GM10266 (cell line): ENCODE results near the gene DENND1B.

ENCODE experiments used
- DNase-seq: peaks from one replicate; pipeline ENCODE4 v3.0.0; 2012; ENCODE audit errors: extremely low spot score
- TF ChIP-seq, protein P1 (sequence below): IDR thresholded peaks from 2 replicates; pipeline ENCODE4 v1.5.1; 2012; ENCODE audit warnings: mild to moderate bottlenecking, low read depth; ENCODE audit not compliant: control insufficient read depth, insufficient read depth; ENCODE audit errors: missing control alignments

Gene DENND1B

DNA sequence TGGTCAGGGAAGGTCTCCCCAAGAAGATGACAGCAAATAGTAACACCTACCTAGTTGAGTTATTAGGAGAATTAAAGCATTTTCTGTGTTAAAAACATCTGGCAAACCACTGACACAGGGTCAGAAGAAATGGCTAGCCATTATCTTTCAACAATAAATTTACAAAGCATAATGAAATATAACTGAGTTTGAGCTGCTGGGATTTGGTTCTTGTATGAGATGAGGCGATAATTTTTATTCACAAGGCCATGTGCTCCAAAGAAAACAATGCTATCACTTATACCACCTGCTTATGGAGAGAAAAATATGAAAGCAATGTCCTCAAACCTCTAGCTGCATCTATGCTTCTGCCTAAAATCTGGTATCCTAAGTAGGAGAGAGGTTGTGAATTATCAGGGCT lies 304.9 kb downstream of the DENND1B start:
- DNase-seq, result no peak
- TF ChIP-seq, protein P1, sequence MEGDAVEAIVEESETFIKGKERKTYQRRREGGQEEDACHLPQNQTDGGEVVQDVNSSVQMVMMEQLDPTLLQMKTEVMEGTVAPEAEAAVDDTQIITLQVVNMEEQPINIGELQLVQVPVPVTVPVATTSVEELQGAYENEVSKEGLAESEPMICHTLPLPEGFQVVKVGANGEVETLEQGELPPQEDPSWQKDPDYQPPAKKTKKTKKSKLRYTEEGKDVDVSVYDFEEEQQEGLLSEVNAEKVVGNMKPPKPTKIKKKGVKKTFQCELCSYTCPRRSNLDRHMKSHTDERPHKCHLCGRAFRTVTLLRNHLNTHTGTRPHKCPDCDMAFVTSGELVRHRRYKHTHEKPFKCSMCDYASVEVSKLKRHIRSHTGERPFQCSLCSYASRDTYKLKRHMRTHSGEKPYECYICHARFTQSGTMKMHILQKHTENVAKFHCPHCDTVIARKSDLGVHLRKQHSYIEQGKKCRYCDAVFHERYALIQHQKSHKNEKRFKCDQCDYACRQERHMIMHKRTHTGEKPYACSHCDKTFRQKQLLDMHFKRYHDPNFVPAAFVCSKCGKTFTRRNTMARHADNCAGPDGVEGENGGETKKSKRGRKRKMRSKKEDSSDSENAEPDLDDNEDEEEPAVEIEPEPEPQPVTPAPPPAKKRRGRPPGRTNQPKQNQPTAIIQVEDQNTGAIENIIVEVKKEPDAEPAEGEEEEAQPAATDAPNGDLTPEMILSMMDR, result no peak

DNA sequence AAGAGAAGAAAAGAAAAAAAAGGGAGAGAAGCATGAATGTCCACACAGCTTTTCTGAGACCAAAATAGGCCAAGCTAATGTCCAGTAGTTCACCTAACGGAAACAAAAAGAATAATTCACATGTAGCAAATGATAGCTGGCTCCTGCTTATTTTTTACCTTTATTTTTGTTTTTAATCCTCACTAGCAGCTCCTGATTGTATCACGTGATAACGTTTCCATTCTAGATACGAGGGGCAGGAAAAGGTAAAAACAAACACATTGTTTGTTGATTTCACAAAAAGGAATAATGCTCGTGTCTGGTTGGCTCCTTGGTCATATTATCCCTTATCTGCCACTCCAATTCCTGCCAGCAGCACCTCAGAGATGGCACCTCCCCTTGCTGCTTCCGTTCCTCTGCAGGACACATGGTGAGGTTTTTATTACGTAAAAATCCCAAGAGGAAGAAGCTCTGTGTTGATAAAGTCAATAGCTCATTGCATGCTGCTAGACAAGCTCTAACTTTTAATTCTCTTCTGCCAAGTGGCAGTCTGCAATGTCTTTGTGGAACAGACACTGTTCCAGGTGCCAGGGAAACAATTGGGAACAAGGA lies 305.6 kb downstream of the DENND1B start:
- DNase-seq, result no peak
- TF ChIP-seq, protein P1, result no peak

DNA sequence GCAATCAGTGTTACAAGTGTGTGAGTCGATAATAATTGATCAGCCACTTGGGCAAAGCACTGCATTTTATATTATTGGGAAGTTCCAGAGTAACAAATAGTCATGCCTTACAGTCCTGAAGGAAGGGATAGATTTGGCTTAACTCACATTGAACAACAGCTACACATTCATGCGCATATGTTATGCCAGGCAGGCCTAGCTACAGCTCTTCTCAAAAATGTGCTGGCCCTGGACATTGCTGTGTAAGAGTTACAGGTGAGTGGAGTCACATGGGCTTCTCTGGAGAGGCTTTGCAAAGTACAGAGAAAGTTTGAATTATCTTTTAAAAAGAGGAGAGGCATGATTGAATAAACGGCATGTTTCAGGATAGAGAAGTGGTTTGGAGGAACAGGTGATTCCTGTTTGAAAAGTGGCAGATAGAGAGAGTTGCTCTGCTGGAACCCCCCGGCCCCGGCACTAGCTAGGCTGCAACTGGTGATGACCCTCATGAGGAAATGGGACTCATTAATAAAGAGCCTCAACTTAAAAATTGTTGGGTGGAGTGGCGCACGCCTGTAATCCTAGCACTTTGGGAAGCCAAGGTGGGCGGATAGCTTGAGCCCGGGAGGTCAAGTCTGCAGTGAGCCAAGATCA lies 306.6 kb downstream of the DENND1B start:
- TF ChIP-seq, protein P1, result no peak
- DNase-seq, result no peak

DNA sequence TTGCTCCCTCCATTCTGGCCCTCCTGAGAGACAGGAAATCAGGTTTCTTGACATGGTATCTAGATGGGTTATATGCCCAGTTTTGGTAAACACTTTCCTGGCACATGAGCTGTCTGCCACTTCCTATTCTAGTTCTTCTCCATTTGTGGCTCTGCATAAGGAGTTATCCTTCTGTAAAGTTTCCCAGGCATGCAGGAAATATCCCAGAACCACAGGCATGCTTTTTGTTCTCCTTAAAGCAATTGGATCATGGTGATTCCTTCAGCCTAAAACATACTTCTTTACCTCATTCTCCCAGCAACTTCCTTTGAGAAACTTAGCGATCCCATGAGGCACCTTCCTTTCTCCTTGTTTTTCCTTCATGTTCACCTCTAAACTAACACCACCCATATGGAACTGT lies 307.4 kb downstream of the DENND1B start:
- TF ChIP-seq, protein P1, result no peak
- DNase-seq, result no peak

DNA sequence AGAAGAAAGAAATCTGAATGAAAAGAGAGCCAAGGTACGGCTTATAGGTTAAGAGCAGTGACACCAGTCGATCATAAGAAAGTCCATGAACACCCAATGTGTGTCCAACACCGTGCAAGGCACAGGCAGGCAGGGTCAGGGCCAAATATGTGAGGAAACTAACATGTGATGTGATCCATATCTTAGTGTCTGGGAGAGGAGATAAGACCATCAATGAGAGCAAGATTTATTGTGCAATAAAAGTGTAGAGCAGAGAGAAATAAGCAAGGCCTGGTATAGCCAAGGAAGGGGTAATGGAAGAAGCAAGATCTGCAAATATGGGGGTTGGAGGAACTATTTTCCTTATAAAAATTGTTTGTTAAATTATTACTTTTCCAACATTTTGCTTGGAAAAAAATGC lies 308.5 kb downstream of the DENND1B start:
- no peak for DNase-seq
- TF ChIP-seq, protein P1, result no peak

DNA sequence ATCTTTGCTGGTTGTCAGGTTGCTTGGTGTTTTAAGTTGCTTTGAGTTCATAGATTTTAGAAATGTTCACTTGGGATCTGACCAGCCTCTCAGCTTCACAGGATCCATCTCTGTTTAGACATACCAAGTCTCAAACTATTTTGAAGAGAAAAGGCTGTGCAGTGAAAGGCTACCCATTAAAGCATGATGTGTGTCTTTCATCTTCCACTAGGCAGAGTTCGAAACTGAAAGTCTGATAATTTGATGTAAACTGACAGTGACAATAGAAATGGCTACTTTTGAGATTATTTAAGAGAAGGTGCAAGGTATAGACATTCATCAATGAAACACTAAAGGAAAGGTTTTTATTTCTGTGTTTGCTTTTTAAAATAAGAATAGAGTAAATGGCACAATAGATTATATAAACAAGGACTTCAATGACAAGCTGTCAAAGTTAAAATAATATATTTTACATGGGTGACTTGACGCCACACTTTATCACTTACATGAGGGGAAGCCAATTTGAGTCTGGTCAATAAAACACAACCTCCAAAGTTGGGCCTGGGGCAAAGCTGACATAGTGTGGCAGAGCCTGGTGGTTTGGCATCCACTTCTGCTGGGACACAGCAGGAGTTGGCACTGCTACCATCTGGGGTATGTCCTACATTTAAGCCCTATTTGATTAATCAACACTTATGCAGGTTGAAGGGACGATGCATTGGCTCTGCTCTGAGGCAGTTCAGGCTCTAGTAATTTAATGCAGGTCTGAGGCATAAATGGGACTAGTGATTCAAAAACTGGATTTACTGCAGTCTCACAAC lies 309.6 kb downstream of the DENND1B start:
- no peak for DNase-seq
- TF ChIP-seq, protein P1, result no peak

DNA sequence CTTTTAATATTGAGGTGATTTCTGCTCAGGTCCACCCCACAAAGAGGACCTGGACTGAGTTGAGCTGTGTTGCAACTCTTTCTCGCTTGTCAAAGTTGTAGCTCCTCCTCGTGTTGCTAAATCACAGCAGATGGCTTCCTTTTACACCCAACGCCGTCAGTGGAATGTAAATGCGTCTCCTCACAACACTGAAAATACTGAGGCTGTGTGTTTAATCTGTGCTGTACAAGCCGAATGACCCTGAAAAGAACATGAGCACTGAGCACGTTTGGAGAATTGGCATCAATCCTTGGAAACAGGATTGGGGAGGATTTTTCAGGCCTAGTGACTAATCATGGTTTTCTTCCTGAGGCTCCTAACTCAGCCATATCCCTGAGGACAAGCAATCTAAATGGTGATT lies 311.2 kb downstream of the DENND1B start:
- DNase-seq, result no peak

More for the DNA sequence above, 311.2 kb downstream of the DENND1B start:
- TF ChIP-seq, protein P1, result no peak
